Sigmoid colon (tissue), 7 donors: ENCODE data around the gene CTH. TPM values are rescaled to one million over a fixed set of nuclear protein-coding genes. Genes with fewer than 3 reads are reported as not detected.
"Not testable (repeated sequence)": the region's sequence is repeated elsewhere in the genome, so short reads cannot be mapped to it uniquely, and the experiment has no call there.

Experiments used
- DNase-seq: peaks from one replicate; pipeline ENCODE4 v3.0.0-alpha.2; 2019
- H3K27ac ChIP-seq, 4 donors: fragments of 200-600 bp; sonication (generic); one replicate each; pipeline ENCODE4 v1.5.1; 2016 to 2019; ENCODE audit warnings: mild to moderate bottlenecking in 1 of 4
- H3K27me3 ChIP-seq, 3 donors: fragments of 200-600 bp; sonication (generic); one replicate each; pipeline ENCODE4 v1.5.1; 2019; ENCODE audit warnings: mild to moderate bottlenecking in 1 of 3
- H3K36me3 ChIP-seq, 4 donors: fragments of 200-600 bp; sonication (generic); one replicate each; pipeline ENCODE4 v1.5.1; 2016 to 2019
- H3K4me1 ChIP-seq, 4 donors: fragments of 200-600 bp; sonication (generic); one replicate each; pipeline ENCODE4 v1.5.1; 2017 to 2019
- H3K4me3 ChIP-seq, 4 donors: fragments of 200-600 bp; sonication (generic); one replicate each; pipeline ENCODE4 v1.5.1; 2017 to 2019; ENCODE audit warnings: mild to moderate bottlenecking in 2 of 4, moderate library complexity in 1 of 4
- H3K9me3 ChIP-seq, 4 donors: fragments of 200-600 bp in 3 of 4; sonication (generic) in 3 of 4; one replicate each; pipeline versions ENCODE4 v1.5.1 to v1.6.1; 2013 to 2019
- EP300 ChIP-seq, 4 donors: sonication (generic); formaldehyde crosslinking; IDR thresholded peaks; one replicate each; pipeline ENCODE4 v1.6.1; 2017; ENCODE audit warnings: antibody characterized with exemption in 4 of 4
- POLR2A ChIP-seq, 2 donors: fragments of 450-650 bp; IDR thresholded peaks; one replicate each; pipeline ENCODE4 v1.6.1; 2016; ENCODE audit warnings: antibody characterized with exemption in 2 of 2, mild to moderate bottlenecking in 2 of 2, moderate library complexity in 2 of 2
- POLR2AphosphoS5 ChIP-seq, 4 donors: sonication (generic); formaldehyde crosslinking; IDR thresholded peaks; one replicate each; pipeline ENCODE4 v1.6.1; 2017; ENCODE audit warnings: antibody characterized with exemption in 4 of 4
- WGBS, 2 donors: extraction: QIAGEN DNeasy Blood & Tissue Kit; methylation state at CpG; one replicate each; pipeline ENCODE4 v1.1.7; 2013; 5-methylcytosine and 5-hydroxymethylcytosine counted together
- intact Hi-C: fragments of 100-400 bp; cut with DNase I; formaldehyde crosslinking; loops from one replicate; pipeline ENCODE4 v1.15.1; 2023
- polyA plus RNA-seq, 3 donors: library from polyadenylated mRNA; stranded (reverse); fragments of 200-250 nt; gene quantifications; one replicate each; pipeline ENCODE4 v1.2.3, GENCODE V29; 2013
- total RNA-seq, 4 donors: library from RNA; depleted of rRNA; stranded (reverse); fragments of >200 nt; gene quantifications; one replicate each; pipeline ENCODE4 v1.1.0, GENCODE V29; 2016
- TF ChIP-seq, protein P1 (sequence below), 4 experiments: fragments of 450-650 bp in 3 of 4; fragments of 200-600 bp in 1 of 4; IDR thresholded peaks; one replicate each; pipeline ENCODE4 v1.5.1; 2016 to 2019; ENCODE audit warnings: antibody characterized with exemption in 4 of 4, mild to moderate bottlenecking in 3 of 4, moderate library complexity in 2 of 4
- donor health status: healthy with polysubstance abuse.
- donor health status: Bipolar disorder and iron deficiency.
- donor health status: healthy.

The CTH gene
- total and polyA plus RNA-seq, 7 donors, result 1.1 to 5.5 (median 4.6) TPM

DNA sequence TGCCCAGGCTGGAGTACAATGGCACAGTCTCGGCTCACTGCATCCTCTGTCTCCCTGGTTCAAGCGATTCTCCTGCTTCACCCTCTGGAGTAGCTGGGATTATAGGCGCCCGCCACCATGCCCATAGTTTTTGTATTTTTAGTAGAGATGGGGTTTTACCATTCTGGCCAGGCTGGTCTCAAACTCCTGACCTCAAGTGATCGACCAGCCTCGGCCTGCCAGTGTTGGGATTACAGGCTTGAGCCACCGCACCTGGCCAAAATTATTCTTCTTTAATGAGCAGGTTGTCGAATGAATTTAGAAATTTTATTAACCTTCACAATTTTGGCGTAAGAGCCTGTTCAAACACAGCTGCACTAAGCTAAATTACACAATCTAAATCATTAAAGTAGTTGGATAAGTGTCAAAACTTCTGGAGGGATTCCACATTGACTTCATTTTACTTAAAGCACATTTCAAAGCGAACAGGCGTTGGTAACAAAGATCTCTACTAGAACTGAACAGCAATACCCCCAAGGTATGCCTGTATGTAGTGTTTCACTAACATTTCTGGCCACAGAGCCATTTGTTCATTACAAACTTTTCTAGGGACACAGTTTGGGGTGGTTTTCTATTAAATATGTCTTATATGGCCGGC lies 5.2 kb upstream of the CTH start:
- intact Hi-C loops, result no loop called here
- H3K9me3 ChIP-seq, result no peaks in the 10 kb centered on the region
- 64 to 82% methylated on average over 12 of the region's 12 CpGs for WGBS, 2 donors

DNA sequence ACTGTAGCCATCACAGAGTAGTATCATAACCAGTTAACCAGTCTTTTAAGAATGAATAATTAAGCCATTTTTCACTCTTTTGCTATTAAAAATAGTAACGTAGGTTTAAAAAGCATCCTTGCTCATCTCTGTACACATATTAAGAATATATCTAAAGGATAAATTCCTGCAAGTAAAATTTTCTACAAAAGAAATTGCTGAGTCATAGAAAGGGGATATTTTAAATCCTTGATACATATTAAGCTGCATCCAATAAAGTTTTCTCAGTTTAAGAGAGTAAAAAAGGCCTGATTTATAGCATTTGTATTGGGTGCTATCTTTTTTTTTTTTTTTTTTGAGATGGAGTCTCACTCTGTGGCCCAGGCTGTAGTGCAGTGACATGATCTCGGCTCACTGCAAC lies 1.9 kb upstream of the CTH start:
- H3K9me3 ChIP-seq, result no peaks in the 10 kb centered on the region
- H3K27ac ChIP-seq, result no peak overlapping the region
- intact Hi-C loops, result no loop called here
- no peaks in the 10 kb centered on the region for H3K36me3 ChIP-seq
- TF ChIP-seq EP300 (IDR thresholded peaks at IDR 0.05) (no peak), POLR2A (IDR thresholded peaks at IDR 0.05) (no peak), POLR2AphosphoS5 (IDR thresholded peaks at IDR 0.05) (no peak)
- TF ChIP-seq, protein P1, sequence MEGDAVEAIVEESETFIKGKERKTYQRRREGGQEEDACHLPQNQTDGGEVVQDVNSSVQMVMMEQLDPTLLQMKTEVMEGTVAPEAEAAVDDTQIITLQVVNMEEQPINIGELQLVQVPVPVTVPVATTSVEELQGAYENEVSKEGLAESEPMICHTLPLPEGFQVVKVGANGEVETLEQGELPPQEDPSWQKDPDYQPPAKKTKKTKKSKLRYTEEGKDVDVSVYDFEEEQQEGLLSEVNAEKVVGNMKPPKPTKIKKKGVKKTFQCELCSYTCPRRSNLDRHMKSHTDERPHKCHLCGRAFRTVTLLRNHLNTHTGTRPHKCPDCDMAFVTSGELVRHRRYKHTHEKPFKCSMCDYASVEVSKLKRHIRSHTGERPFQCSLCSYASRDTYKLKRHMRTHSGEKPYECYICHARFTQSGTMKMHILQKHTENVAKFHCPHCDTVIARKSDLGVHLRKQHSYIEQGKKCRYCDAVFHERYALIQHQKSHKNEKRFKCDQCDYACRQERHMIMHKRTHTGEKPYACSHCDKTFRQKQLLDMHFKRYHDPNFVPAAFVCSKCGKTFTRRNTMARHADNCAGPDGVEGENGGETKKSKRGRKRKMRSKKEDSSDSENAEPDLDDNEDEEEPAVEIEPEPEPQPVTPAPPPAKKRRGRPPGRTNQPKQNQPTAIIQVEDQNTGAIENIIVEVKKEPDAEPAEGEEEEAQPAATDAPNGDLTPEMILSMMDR (IDR thresholded peaks at IDR 0.05), result no peak
- H3K4me3 ChIP-seq, result no peak overlapping the region
- WGBS, 2 donors, result 93 to 96% methylated on average over 2 of the region's 2 CpGs
- DNase-seq, result no peak
- no peaks in the 10 kb centered on the region for H3K27me3 ChIP-seq
- H3K4me1 ChIP-seq, result peaks cover 0 to 20% (median 10%) of the 10 kb centered on the region in 4 donors

More for the DNA sequence above, 5.2 kb upstream of the CTH start:
- H3K4me3 ChIP-seq, result no peak overlapping the region
- no peak for DNase-seq
- peaks cover 0 to 6% (median 3%) of the 10 kb centered on the region in 4 donors for H3K4me1 ChIP-seq
- no peaks in the 10 kb centered on the region for H3K27me3 ChIP-seq
- no peaks in the 10 kb centered on the region for H3K36me3 ChIP-seq
- TF ChIP-seq, protein P1 (IDR thresholded peaks at IDR 0.05), result no peak
- TF ChIP-seq EP300 (IDR thresholded peaks at IDR 0.05) (no peak), POLR2AphosphoS5 (IDR thresholded peaks at IDR 0.05) (no peak), POLR2A (IDR thresholded peaks at IDR 0.05) (no peak)
- H3K27ac ChIP-seq, result no peak overlapping the region

DNA sequence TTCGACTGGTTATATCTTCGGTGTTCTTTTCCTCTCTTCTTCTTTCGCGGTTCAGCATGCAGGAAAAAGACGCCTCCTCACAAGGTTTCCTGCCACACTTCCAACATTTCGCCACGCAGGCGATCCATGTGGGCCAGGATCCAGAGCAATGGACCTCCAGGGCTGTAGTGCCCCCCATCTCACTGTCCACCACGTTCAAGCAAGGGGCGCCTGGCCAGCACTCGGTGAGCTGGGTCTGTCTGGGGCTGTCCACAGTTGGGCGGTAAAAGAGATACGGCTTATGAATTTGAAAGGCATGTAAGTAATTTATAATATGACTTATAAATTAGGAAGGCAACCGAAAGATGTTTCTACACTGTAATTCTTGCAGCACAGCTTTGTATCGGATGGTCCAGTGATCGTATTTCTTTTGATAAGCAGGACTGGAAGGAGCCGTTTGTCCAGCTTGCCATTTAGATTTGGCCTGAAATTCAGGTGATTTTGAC lies 334 bp downstream of the CTH start:
- intact Hi-C loops, result loop anchor here (1.0 to 2.0 kb wide), 2 partner anchors 57 to 207 kb away; partner anchors contain the start of genes ANKRD13C and LRRC40

DNA sequence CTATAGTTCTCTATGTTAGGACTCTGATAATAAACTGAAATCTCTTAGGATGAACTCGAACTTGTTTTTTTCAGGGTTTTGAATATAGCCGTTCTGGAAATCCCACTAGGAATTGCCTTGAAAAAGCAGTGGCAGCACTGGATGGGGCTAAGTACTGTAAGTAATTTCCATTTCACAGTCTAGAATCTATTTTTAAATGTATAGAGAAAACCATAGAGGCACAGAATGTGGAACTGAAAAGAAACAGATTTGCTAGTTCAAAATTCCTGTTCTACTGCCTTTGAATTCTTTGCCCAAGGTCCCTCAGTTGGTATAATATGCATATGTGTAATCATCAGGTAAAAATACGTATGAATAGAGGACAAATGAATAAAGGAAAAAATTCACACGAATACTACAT lies 4.8 kb downstream of the CTH start:
- Histone ChIP-seq H3K4me1 (peaks cover 0 to 15% (median 7%) of the 10 kb centered on the region in 4 donors), H3K36me3 (peaks cover 0 to 23% (median 0%) of the 10 kb centered on the region in 4 donors), H3K9me3 (no peaks in the 10 kb centered on the region), H3K27ac (no peak overlapping the region), H3K4me3 (no peak overlapping the region), H3K27me3 (no peaks in the 10 kb centered on the region)
- no peak for DNase-seq
- WGBS, 2 donors, result 68 to 70% methylated on average over 4 of the region's 4 CpGs
- intact Hi-C loops, result no loop called here
- TF ChIP-seq, protein P1 (IDR thresholded peaks at IDR 0.05), result no peak
- TF ChIP-seq POLR2AphosphoS5 (IDR thresholded peaks at IDR 0.05), result no peak
- TF ChIP-seq EP300 (IDR thresholded peaks at IDR 0.05), result no peak
- no peak for TF ChIP-seq POLR2A (IDR thresholded peaks at IDR 0.05)

More for the DNA sequence above, 334 bp downstream of the CTH start:
- 1% methylated on average over 17 of the region's 17 CpGs for WGBS, 2 donors
- Histone ChIP-seq H3K27ac (peak overlapping the region; percentile 91 to 96 (median 93)), H3K4me1 (peaks cover 0 to 20% (median 10%) of the 10 kb centered on the region in 4 donors), H3K27me3 (no peaks in the 10 kb centered on the region), H3K4me3 (peak overlapping the region; percentile 61 to 74 (median 68)), H3K9me3 (no peaks in the 10 kb centered on the region), H3K36me3 (peaks cover 0 to 6% (median 0%) of the 10 kb centered on the region in 4 donors)
- DNase-seq, result no peak
- TF ChIP-seq, protein P1 (IDR thresholded peaks at IDR 0.05), result no peak

DNA sequence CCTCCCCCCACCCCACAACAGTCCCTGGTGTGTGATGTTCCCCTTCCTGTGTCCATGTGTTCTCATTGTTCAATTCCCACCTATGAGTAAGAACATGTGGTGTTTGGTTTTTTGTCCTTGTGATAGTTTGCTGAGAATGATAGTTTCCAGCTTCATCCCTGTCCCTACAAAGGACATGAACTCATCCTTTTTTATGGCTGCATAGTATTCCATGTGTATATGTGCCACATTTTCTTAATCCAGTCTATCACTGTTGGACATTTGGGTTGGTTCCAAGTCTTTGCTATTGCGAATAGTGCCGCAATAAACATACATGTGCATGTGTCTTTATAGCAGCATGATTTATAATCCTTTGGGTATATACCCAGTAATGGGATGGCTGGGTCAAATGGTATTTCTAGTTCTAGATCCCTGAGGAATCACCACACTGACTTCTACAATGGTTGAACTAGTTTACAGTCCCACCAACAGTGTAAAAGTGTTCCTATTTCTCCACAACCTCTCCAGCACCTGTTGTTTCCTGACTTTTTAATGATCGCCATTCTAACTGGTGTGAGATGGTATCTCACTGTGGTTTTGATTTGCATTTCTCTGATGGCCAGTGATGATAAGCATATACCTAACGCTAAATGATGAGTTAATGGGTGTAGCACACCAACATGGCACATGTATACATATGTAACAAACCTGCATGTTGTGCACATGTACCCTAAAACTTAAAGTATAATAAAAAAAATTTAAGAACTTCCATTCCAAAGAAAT lies 8.1 kb downstream of the CTH start:
- H3K4me1 ChIP-seq, intact Hi-C loops, H3K9me3 ChIP-seq, H3K27me3 ChIP-seq, H3K4me3 ChIP-seq, H3K27ac ChIP-seq, DNase-seq: not testable (repeated sequence)
- H3K36me3 ChIP-seq, result peaks cover 0 to 45% (median 0%) of the 10 kb centered on the region in 4 donors
- 87% methylated on average over 4 of the region's 4 CpGs for WGBS, 2 donors
